ENCODE results near the gene CRIP3. TPM values are rescaled to one million over a fixed set of nuclear protein-coding genes. Genes with fewer than 3 reads are reported as not detected.

CRIP3 gene
- total and polyA plus RNA-seq, 2 donors (not counting 3 experiments of a cell fraction or from before 2014, with no cell fraction given) = not detected

DNA sequence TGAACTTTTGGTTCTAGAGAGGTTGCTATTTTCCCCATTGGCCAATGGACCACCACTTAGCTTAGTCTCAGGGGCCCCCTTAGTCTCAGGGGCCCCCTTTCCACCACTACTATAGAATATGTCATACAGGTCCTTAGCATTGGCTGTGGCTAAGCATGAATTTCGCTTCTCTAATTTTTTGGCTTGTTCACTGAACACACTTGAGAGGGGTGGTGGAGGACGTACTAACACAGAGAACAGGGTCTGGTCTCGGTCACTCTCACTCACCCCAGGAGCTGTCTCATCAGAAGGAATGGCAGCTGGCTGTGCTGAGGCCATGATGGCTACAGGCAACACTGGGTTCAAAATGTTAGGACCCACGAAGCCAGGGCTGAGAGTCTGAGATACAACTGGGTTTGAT lies 30.5 kb upstream of the CRIP3 start:
- Histone ChIP-seq H3K79me2 (ENCODE audit: control insufficient read depth, insufficient read depth, low read length) (no peaks in the 10 kb centered on the region), H3K9ac (replicated peaks; ENCODE audit: extremely low read depth, insufficient read depth, low read length) (no peak overlapping the region), H3K9me3 (replicated peaks; ENCODE audit: control insufficient read depth, insufficient read depth, low read length) (no peaks in the 10 kb centered on the region), H3K4me1 (ENCODE audit: control insufficient read depth, extremely low read depth, insufficient read depth, low read length) (no peaks in the 10 kb centered on the region), H3K36me3 (ENCODE audit: control insufficient read depth in 2 of 2, extremely low read depth in 1 of 2, insufficient read depth in 2 of 2, low read length in 2 of 2) (peaks cover 0 to 22% of the 10 kb centered on the region in 2 experiments), H3K27me3 (ENCODE audit: control insufficient read depth in 2 of 2, insufficient read depth in 2 of 2, low read length in 2 of 2) (no peaks in the 10 kb centered on the region), H3K4me3 (replicated peaks in 1 of 3; ENCODE audit: insufficient read depth in 1 of 3, low read depth in 1 of 3, low read length in 3 of 3) (no peak overlapping the region), H3K9me1 (replicated peaks; ENCODE audit: control insufficient read depth, extremely low read depth, insufficient read depth, low read length) (no peaks in the 10 kb centered on the region), H4K20me1 (replicated peaks; ENCODE audit: control insufficient read depth, extremely low read depth, insufficient read depth, low read length) (no peaks in the 10 kb centered on the region), H3K27ac (ENCODE audit: insufficient read depth, low read depth, low read length) (no peak overlapping the region), H2AFZ (ENCODE audit: low read depth, low read length) (no peak overlapping the region), H3K4me2 (ENCODE audit: insufficient read depth, low read length) (no peak overlapping the region)
- ChIA-PET POLR2A (no interaction called here), CTCF (interaction anchor here (1.4 to 1.7 kb wide), 3 partner anchors 9 to 110 kb away, joined by 3 to 5 read pairs (median 3); partner anchors contain the start of gene DNPH1)
- FAIRE-seq = no peak
- no peak for DNase-seq (ENCODE audit: low read depth, low spot score)
- intact Hi-C loops (cut with micrococcal nuclease) (no loop called here), dilution Hi-C loops (cut with MboI; ENCODE audit: extremely low pct_ligation_motif_present, low sequenced_read_pairs) (no loop called here)
- no TSS peak for BruUV-seq (replicated peaks)
- no peak for TF ChIP-seq FOS (IDR thresholded peaks at IDR 0.05; ENCODE audit: borderline replicate concordance, insufficient read depth, low read length)
- TF ChIP-seq, protein P1, sequence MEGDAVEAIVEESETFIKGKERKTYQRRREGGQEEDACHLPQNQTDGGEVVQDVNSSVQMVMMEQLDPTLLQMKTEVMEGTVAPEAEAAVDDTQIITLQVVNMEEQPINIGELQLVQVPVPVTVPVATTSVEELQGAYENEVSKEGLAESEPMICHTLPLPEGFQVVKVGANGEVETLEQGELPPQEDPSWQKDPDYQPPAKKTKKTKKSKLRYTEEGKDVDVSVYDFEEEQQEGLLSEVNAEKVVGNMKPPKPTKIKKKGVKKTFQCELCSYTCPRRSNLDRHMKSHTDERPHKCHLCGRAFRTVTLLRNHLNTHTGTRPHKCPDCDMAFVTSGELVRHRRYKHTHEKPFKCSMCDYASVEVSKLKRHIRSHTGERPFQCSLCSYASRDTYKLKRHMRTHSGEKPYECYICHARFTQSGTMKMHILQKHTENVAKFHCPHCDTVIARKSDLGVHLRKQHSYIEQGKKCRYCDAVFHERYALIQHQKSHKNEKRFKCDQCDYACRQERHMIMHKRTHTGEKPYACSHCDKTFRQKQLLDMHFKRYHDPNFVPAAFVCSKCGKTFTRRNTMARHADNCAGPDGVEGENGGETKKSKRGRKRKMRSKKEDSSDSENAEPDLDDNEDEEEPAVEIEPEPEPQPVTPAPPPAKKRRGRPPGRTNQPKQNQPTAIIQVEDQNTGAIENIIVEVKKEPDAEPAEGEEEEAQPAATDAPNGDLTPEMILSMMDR (IDR thresholded peaks at IDR 0.05; ENCODE audit: extremely low read depth in 1 of 2, insufficient read depth in 1 of 2, low read depth in 1 of 2, low read length in 2 of 2) = no peak
- TF ChIP-seq, protein P2, sequence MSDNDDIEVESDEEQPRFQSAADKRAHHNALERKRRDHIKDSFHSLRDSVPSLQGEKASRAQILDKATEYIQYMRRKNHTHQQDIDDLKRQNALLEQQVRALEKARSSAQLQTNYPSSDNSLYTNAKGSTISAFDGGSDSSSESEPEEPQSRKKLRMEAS (IDR thresholded peaks at IDR 0.05; ENCODE audit: insufficient read depth, insufficient read length) = no peak
- TF ChIP-seq POLR2A (IDR thresholded peaks at IDR 0.05; ENCODE audit: low read depth, low read length) = no peak
- TF ChIP-seq EZH2 (IDR thresholded peaks at IDR 0.05; ENCODE audit: borderline replicate concordance, low read depth, low read length, severe bottlenecking) = no peak
- TF ChIP-seq MYC (IDR thresholded peaks at IDR 0.05; ENCODE audit: low read depth, low read length) = no peak
- TF ChIP-seq GATA2 (IDR thresholded peaks at IDR 0.05; ENCODE audit: insufficient read depth, insufficient read length, low read depth, low read length) = no peak
- TF ChIP-seq POLR2AphosphoS5 (IDR thresholded peaks at IDR 0.05; ENCODE audit: insufficient read depth, low read depth, low read length) = no peak
- no peak for TF ChIP-seq JUN (IDR thresholded peaks at IDR 0.05; ENCODE audit: borderline replicate concordance, insufficient read depth, insufficient read length, low read depth)
